Measurements from ENCODE around the gene CPA2. TPM values are rescaled to one million over a fixed set of nuclear protein-coding genes. Genes with fewer than 3 reads are reported as not detected.

Gene CPA2
- total and polyA plus RNA-seq, 2 experiments from 2014 or later, result not detected

- TF ChIP-seq, protein P1, sequence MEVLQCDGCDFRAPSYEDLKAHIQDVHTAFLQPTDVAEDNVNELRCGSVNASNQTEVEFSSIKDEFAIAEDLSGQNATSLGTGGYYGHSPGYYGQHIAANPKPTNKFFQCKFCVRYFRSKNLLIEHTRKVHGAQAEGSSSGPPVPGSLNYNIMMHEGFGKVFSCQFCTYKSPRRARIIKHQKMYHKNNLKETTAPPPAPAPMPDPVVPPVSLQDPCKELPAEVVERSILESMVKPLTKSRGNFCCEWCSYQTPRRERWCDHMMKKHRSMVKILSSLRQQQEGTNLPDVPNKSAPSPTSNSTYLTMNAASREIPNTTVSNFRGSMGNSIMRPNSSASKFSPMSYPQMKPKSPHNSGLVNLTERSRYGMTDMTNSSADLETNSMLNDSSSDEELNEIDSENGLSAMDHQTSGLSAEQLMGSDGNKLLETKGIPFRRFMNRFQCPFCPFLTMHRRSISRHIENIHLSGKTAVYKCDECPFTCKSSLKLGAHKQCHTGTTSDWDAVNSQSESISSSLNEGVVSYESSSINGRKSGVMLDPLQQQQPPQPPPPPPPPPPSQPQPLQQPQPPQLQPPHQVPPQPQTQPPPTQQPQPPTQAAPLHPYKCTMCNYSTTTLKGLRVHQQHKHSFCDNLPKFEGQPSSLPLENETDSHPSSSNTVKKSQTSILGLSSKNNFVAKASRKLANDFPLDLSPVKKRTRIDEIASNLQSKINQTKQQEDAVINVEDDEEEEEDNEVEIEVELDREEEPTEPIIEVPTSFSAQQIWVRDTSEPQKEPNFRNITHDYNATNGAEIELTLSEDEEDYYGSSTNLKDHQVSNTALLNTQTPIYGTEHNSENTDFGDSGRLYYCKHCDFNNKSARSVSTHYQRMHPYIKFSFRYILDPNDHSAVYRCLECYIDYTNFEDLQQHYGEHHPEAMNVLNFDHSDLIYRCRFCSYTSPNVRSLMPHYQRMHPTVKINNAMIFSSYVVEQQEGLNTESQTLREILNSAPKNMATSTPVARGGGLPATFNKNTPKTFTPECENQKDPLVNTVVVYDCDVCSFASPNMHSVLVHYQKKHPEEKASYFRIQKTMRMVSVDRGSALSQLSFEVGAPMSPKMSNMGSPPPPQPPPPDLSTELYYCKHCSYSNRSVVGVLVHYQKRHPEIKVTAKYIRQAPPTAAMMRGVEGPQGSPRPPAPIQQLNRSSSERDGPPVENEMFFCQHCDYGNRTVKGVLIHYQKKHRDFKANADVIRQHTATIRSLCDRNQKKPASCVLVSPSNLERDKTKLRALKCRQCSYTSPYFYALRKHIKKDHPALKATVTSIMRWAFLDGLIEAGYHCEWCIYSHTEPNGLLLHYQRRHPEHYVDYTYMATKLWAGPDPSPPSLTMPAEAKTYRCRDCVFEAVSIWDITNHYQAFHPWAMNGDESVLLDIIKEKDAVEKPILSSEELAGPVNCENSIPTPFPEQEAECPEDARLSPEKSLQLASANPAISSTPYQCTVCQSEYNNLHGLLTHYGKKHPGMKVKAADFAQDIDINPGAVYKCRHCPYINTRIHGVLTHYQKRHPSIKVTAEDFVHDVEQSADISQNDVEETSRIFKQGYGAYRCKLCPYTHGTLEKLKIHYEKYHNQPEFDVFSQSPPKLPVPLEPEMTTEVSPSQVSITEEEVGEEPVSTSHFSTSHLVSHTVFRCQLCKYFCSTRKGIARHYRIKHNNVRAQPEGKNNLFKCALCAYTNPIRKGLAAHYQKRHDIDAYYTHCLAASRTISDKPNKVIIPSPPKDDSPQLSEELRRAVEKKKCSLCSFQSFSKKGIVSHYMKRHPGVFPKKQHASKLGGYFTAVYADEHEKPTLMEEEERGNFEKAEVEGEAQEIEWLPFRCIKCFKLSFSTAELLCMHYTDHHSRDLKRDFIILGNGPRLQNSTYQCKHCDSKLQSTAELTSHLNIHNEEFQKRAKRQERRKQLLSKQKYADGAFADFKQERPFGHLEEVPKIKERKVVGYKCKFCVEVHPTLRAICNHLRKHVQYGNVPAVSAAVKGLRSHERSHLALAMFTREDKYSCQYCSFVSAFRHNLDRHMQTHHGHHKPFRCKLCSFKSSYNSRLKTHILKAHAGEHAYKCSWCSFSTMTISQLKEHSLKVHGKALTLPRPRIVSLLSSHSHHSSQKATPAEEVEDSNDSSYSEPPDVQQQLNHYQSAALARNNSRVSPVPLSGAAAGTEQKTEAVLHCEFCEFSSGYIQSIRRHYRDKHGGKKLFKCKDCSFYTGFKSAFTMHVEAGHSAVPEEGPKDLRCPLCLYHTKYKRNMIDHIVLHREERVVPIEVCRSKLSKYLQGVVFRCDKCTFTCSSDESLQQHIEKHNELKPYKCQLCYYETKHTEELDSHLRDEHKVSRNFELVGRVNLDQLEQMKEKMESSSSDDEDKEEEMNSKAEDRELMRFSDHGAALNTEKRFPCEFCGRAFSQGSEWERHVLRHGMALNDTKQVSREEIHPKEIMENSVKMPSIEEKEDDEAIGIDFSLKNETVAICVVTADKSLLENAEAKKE (CRISPR knock-in tag; IDR thresholded peaks at IDR 0.05), result no peak
- TF ChIP-seq POLR2AphosphoS5 (IDR thresholded peaks at IDR 0.05; ENCODE audit: low read depth) (no peak), ZNF331 (CRISPR knock-in tag; IDR thresholded peaks at IDR 0.05; ENCODE audit: low read depth) (no peak)
Observed at GRCh38 chr7:130281260-130281659, 14.6 kb downstream of the CPA2 start (continued).

DNA sequence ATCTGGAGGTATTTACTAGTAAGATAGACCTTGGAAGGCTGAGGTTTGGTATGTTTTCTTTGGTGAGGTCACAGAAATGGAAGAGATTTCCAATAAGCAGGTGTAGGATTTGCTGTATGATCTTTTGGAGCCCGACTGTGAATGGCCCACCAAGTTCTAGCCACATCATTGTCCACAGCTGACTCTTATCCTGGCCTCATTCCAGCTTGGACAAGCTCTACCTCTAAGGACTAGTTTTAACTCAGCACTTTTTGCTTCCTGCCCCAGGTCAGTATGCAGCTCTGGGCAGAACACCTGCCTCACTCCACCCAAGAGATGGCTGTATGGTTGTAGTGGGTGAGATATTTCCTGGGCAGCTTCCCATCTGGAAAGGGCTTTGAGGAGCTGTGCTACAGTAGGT lies 20.2 kb downstream of the CPA2 start:
- H3K27me3 Mint-ChIP-seq (ENCODE audit: insufficient read depth, low read depth, poor library complexity), result peaks cover 7% of the 10 kb centered on the region
- Histone ChIP-seq H3K4me3 (no peak overlapping the region), H3K27ac (ENCODE audit: low read depth) (no peak overlapping the region), H3K4me1 (ENCODE audit: insufficient read depth) (no peaks in the 10 kb centered on the region), H3K36me3 (ENCODE audit: insufficient read depth) (no peaks in the 10 kb centered on the region), H3F3A (replicated peaks; ENCODE audit: low read depth) (no peaks in the 10 kb centered on the region), H3K27me3 (ENCODE audit: insufficient read depth) (no peaks in the 10 kb centered on the region), H4K20me1 (replicated peaks; ENCODE audit: insufficient read depth) (no peaks in the 10 kb centered on the region), H3K79me2 (replicated peaks; ENCODE audit: insufficient read depth) (no peaks in the 10 kb centered on the region), H3K9me2 (ENCODE audit: insufficient read depth) (peaks cover 10% of the 10 kb centered on the region), H3K4me2 (no peak overlapping the region), H2AFZ (0 out of 2 replicates have a peak overlapping the region, but pooled peaks have one; percentile 28)
- DNase-seq (ENCODE audit: low spot score) (no peak), ATAC-seq (no peak)
- H3K9me3 Mint-ChIP-seq, result no peaks in the 10 kb centered on the region; the same call in 2 of the 3 replicates
- no peak overlapping the region for H3K27ac Mint-ChIP-seq
- H3K4me3 Mint-ChIP-seq, result no peak overlapping the region
- H3K4me1 Mint-ChIP-seq, result no peaks in the 10 kb centered on the region; the same call in 2 of the 3 replicates
- H3K36me3 Mint-ChIP-seq (ENCODE audit: low read depth), result no peaks in the 10 kb centered on the region; the same call in 2 of the 3 replicates
- no peak for TF ChIP-seq EZH2 (IDR thresholded peaks at IDR 0.05; ENCODE audit: low read depth, unreplicated experiment)
- no peak for TF ChIP-seq ETS1 (IDR thresholded peaks at IDR 0.05)
- TF ChIP-seq, protein P2, sequence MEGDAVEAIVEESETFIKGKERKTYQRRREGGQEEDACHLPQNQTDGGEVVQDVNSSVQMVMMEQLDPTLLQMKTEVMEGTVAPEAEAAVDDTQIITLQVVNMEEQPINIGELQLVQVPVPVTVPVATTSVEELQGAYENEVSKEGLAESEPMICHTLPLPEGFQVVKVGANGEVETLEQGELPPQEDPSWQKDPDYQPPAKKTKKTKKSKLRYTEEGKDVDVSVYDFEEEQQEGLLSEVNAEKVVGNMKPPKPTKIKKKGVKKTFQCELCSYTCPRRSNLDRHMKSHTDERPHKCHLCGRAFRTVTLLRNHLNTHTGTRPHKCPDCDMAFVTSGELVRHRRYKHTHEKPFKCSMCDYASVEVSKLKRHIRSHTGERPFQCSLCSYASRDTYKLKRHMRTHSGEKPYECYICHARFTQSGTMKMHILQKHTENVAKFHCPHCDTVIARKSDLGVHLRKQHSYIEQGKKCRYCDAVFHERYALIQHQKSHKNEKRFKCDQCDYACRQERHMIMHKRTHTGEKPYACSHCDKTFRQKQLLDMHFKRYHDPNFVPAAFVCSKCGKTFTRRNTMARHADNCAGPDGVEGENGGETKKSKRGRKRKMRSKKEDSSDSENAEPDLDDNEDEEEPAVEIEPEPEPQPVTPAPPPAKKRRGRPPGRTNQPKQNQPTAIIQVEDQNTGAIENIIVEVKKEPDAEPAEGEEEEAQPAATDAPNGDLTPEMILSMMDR (conservative IDR thresholded peaks at IDR 0.05; ENCODE audit: low read depth in 2 of 2), result no peak
- TF ChIP-seq, protein P1 (CRISPR knock-in tag; IDR thresholded peaks at IDR 0.05), result no peak
